ENCODE measurements around the gene MTMR6.

DNA sequence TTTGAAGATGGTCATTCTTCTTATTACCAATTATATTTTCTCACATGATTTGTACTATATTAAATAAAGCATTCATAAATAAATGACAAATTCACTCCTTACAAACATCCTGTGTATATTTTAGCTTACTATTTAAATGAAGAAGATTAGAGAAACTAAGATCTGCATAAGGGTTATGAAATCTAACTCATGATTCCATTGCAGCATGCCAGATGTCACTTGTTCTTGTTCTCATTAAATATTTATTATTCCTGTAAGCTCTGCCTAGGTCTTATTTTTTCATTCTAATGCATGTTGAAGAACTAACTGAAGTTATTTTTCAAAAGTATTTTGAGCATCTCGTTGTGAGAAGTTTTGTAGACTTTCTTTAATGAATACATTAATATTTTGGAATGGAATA, 32.5 kb upstream of the MTMR6 start:
- TF ChIP-seq EZH2phosphoT487 (IDR thresholded peaks at IDR 0.05; ENCODE audit: low read depth, severe bottlenecking, unreplicated experiment): no peak
- TF ChIP-seq, protein P1, sequence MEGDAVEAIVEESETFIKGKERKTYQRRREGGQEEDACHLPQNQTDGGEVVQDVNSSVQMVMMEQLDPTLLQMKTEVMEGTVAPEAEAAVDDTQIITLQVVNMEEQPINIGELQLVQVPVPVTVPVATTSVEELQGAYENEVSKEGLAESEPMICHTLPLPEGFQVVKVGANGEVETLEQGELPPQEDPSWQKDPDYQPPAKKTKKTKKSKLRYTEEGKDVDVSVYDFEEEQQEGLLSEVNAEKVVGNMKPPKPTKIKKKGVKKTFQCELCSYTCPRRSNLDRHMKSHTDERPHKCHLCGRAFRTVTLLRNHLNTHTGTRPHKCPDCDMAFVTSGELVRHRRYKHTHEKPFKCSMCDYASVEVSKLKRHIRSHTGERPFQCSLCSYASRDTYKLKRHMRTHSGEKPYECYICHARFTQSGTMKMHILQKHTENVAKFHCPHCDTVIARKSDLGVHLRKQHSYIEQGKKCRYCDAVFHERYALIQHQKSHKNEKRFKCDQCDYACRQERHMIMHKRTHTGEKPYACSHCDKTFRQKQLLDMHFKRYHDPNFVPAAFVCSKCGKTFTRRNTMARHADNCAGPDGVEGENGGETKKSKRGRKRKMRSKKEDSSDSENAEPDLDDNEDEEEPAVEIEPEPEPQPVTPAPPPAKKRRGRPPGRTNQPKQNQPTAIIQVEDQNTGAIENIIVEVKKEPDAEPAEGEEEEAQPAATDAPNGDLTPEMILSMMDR (IDR thresholded peaks at IDR 0.05; ENCODE audit: poor library complexity): no peak
- TF ChIP-seq EZH2 (IDR thresholded peaks at IDR 0.05; ENCODE audit: borderline replicate concordance): no peak

Data from hepatocyte (in vitro differentiated cells).